NOMO-1 treated with DMSO at 0.1 percent for 48 hours (cell line): ENCODE measurements around the gene ARHGEF26.
A peak's percentile ranks its signal among the peaks of the same experiment; 100 is the strongest.
"Not testable (repeated sequence)": the region's sequence is repeated elsewhere in the genome, so short reads cannot be mapped to it uniquely, and the experiment has no call there.

Experiments used
- DNase-seq: peaks from one replicate; lab custom pipeline; 2025; ENCODE audit not compliant: unreplicated experiment; lab: John Stamatoyannopoulos, UW

Gene ARHGEF26, protein sequence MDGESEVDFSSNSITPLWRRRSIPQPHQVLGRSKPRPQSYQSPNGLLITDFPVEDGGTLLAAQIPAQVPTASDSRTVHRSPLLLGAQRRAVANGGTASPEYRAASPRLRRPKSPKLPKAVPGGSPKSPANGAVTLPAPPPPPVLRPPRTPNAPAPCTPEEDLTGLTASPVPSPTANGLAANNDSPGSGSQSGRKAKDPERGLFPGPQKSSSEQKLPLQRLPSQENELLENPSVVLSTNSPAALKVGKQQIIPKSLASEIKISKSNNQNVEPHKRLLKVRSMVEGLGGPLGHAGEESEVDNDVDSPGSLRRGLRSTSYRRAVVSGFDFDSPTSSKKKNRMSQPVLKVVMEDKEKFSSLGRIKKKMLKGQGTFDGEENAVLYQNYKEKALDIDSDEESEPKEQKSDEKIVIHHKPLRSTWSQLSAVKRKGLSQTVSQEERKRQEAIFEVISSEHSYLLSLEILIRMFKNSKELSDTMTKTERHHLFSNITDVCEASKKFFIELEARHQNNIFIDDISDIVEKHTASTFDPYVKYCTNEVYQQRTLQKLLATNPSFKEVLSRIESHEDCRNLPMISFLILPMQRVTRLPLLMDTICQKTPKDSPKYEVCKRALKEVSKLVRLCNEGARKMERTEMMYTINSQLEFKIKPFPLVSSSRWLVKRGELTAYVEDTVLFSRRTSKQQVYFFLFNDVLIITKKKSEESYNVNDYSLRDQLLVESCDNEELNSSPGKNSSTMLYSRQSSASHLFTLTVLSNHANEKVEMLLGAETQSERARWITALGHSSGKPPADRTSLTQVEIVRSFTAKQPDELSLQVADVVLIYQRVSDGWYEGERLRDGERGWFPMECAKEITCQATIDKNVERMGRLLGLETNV

DNA sequence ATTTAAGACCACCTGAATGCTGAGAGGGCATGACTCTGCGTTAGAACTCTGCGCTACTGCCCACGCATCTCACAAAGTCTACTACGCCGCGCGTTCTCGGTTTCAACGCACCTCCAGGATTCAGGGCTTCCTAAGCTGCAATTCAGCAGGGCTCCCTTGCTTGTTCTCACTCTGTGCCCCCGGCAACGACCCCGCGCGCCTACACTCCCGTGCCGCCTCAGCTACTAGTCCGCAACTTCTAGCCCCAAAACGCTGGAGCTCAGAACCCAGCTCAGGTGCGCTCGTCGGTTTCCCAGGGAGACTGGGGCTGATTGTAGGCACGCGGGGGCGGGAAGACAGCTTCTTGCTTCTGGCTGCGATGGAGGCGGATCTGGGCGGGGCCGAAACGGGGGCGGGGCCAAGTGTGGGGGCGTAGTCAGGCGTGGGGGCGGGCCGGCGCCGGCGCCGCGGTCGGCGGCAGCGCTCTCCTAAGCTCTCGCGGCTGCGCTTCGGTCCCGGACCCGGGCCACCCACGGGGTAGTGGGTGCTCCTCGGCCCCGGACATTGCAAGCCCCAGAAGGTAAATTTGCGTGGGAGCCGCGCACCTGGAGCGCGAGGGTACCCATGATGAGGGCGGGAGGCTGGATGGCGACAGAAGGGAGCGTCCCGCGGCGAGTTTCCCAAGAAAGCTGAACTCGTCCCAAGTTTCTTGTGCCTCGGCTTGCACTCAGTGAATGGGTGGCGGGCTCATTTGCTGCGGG lies at the start of gene ARHGEF26:
Gene ARHGEF26, plus strand, starts transcription at position 430 of the 740 bp plus-strand sequence. CDS start 603 bp downstream, outside the sequence.
- DNase-seq: peak; percentile 16

DNA sequence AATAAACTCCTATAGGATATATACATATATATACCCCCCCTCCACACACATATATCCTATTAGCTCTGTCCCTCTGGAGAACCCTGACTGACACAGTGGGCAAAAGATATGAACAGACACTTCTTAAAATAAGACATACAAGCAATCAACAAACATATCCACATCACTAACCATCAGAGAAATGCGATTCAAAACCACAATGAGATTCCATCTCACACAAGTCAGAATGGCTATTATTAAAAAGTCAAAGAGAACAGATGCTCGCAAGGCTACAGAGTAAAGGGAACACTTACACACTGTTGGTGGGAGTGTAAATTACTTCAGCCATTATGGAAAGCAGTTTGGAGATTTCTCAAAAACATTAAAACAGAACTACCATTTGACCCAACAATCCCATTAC lies 46.2 kb upstream of the ARHGEF26 start:
- DNase-seq: no peak

DNA sequence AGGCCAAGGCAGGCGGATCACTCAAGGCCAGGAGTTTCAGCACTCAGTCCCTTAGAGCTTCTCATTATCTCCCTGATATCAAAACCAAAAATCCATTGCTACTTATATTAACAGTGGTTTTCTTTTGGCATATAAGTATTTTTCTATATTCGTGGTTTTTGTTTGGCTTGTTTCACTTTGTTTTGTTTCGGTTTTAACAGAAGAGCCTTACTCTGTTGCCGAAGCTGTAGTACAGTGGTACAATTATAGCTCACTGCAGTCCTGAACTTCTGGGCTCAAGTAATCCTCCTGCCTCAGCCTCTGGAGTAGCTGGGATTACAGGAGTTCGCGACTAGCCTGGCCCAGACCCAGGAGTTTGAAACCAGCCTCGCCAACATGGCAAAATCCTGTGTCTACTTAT lies 42.5 kb upstream of the ARHGEF26 start:
- DNase-seq: no peak

DNA sequence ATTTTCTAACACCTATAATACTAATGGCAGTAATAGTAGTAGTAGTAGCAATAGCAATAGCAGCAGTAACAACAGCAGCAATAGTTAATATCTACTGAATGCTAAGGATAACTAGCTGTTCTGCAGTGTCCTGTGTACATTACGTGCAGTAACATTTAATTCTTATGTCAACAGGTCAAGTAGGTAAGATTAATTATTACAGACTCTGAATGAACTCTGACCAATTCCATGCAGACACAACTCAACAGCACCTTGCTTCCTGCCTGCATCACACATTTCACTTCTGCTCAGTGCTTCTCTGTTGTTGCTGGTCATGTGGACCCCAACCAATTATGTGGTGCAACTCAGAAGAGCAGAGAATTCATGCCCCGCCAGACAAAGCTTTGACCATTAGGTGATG lies 39.9 kb upstream of the ARHGEF26 start:
- no peak for DNase-seq

DNA sequence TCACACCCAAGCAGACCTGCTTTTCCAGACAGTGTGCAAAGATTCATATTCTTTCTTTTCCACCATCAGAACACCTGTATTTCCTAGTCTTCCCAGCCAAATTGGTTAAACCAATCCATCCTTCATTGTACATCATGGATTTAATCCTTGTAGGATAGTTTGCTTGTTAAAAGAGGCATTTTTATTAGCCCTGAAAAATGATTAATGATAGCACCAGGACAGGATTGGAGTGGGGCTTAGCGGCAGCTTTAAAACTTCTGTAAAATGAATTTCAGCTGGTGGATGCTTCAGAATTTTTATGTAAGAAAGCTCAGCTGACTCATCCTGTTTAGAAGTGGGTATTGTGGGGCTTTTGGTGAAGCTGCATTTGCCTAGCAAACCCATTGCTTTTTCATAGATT lies 36.1 kb upstream of the ARHGEF26 start:
- DNase-seq: no peak

DNA sequence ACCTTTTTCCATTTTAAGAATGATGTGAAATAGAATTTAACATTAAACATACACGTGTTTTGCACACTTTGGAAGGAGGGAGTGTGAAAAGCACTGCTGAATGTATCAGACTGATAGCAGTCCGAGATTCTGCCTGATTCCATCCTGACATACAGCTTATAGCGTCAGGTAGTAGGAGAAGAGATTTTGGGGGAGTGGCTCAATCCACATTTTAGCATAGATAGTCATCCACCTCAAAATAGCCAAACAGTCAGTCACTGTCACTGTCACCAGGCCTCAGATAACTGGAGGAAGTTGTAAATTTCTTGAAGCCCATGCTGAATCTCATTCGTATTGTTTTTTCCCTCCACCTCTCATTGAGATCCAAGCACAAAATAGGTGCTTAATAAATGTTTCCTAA lies 35.4 kb upstream of the ARHGEF26 start:
- DNase-seq: no peak

DNA sequence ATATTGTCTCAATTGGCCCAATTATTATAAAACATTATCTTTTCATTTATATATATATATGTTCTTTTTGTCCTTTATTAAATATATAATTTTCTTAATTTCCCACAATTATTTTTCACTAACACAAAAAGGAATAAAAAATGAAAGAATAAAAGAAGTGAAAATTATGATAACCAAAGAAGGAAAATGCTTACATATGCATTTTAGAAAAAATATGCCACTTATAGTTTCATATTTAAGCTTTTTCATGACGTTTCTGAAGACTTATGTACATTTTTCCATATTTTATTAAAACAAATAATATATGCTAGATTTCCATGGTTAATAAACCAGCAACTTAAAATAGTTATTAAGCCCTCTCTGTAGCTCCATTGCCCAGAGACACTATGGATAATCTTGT lies 34.9 kb upstream of the ARHGEF26 start:
- DNase-seq: no peak

DNA sequence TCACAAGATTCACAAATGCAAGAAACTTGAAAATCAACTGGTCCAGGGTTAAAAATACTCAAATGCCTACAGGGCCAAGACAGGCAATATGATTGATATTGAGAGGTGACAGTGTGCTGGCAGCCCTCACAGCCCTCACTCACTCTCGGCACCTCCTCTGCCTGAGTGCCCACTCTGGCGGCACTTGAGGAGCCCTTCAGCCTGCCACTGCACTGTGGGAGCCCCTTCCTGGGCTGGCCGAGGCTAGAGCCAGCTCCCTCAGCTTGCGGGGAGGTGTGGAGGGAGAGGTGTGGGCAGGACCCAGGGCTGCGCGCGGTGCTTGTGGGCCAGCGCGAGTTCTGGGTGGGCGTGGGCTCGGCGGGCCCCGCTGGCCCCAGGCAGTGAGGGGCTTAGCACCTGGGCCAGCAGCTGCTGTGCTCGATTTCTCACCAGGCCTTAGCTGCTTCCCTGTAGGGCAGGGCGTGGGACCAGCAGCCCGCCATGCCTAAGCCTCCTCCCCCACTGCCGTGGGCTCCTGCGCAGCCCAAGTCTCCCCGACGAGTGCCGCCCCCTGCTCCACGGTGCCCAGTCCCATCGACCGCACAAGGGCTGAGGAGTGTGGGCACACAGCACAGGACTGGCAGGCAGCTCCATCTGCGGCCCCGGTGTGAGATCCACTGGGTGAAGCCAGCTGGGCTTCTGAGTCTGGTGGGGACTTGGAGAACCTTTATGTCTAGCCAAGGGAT lies 33.3 kb upstream of the ARHGEF26 start:
- not testable (repeated sequence) for DNase-seq

DNA sequence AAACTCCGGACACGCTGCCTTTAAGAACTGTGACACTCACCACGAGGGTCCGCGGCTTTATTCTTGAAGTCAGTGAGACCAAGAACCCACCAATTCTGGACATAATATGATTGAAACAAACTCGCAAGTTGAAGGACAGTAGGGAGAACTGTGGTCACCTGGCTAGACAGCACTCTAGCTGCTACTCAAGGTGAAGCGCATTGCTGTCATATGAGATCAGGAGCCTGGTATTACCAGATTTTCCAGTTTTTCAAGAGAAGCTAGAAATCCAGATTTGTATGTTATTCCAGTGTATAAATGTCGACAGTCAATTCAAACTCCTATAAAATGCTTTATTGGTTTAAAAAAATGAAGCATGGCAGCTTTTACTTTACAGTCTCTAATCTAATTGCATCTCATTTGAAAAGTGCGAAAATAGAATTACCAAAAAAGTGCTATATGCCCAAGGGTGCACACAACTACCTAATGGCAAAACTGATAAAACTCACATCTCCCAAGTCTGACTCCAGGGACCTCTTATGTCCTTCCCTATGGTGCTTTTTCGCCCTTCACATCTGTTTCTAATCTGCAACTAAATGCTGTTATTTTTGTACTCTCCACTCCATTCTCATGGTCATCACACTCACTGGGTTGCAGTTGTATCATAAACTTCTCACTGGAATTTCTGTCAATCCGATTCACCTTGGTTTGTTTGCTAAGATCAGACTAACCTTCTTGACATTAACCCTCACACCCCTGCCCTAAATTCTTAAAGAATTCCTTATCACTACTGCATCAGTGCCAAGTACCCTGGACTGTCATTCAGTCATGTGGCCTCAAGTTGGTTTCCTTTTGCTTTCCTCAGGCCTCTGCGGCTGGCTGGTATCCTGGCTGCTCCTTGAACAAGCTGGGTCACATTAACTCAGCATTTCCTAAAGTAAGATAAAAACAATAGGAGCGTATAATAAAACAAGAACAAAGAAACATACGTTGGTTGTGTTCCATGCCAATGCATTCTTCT lies 31.5 kb upstream of the ARHGEF26 start:
- DNase-seq: no peak

DNA sequence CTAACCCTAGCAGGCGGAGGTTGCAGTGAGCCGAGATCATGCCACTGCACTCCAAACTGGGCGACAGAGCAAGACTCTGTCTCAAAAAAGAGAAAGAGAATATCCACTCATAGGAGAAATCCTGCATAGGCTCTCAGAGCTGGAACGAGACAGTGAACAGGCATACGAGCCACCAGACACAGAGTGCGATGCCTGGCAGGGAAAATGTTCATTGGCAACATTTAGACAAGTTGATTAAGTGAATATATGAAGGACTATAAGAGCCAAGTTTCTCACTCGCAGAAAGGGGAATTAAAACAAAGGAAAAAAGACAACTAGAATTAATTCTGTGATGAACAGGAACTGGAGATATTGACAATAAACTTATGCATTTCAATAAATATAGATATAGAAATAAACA lies 27.1 kb upstream of the ARHGEF26 start:
- no peak for DNase-seq

DNA sequence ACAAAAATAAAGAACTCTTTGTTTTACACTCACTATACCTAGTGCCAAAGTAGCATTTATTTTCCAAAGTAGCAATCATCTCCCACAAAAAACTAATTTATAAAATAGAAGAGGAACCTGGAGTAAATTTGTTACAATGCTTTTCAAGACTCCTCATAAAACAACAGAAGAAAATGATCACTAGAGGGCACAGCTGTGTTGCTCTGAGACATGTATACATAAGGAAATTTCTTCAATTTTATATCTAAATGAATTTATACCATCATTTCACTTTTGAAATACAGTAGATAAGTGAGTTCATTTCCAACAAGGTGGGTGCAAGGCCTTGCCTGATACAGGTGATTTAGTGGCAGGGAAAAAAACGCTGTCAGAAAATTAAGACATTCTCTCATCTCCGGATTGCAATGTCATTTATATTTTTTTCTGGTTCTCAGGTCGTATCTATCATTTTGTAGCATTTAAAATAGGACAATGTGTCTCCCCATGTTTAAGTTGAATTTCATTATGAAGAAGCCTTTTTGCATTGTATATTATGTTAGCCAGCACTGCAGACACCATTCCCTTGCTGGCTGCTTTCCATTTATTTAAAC lies 25.3 kb upstream of the ARHGEF26 start:
- peak; percentile 15 for DNase-seq

DNA sequence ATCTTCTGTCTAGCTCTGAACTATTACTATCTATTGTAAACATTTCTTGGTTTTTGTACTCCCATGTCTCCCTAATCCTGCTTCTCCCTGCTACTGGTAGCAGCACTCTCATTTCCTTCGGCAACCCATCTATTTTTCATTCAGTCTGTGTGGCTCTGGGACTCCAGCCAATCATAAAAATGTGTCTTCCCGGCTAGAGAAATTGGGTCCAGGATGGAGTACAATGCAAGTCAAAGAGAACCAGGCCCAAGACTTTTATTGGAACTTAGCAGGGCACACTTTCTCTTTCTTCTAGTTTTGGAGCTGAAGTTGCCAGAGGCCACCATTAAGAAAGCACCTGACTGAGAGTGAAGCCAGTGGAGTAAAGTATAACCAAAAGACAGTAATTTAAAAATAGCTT lies 22.8 kb upstream of the ARHGEF26 start:
- no peak for DNase-seq

DNA sequence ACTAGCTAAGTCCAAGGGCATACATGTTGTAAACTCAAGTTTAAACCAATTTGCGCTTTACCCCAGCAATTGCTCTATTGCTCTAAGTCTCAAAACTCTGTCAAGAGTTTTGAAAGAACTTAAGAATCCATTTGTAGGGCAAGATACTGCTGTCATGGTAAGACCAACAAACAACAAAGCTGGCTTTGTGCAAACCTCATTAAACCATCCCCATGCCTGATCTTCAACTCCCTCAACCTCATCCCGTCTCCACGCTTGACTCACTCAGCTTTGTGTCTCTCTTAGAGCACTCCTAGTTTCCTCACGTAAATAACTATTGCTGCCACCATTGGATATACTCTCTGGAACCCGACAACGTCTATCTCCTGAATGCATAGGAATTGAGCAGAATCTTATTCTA lies 20.6 kb upstream of the ARHGEF26 start:
- no peak for DNase-seq

DNA sequence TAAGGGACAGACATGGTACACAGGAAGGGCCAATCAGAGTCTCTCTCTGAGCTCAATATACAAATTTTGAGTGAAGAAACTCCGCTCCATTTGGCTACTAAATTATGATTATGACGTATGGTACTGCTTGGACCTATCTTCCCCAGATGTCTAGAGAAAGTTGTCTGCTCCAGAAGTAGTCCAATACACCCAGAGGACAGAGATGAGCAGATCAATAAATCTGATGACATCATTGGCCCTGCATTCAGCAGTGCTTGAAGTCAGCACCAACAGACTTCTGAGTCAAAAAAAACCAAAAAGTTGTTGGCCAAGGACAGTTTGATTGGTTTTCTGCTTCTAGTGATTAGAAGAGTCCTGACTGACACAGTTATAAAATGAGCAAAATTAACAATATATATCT lies 19.9 kb upstream of the ARHGEF26 start:
- DNase-seq: no peak

DNA sequence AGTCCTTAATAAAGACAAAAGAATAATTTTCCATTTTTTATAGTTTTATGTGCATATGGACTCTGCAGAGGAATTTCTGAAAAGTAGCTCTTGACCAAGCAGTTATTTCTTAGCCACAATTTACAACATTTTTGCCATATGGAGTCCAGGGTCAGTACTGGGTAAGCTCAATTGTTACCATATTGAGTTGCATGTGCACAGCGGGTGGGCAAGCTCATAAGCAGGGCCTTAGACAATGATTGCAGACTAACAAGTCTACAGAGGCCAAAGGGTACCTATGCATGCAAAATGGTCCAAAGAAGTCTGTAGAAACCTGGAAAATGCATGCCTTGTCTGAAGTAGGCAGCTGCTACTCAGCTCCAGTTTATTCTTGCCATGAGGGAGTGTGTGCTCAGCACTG lies 19.0 kb upstream of the ARHGEF26 start:
- DNase-seq: no peak

DNA sequence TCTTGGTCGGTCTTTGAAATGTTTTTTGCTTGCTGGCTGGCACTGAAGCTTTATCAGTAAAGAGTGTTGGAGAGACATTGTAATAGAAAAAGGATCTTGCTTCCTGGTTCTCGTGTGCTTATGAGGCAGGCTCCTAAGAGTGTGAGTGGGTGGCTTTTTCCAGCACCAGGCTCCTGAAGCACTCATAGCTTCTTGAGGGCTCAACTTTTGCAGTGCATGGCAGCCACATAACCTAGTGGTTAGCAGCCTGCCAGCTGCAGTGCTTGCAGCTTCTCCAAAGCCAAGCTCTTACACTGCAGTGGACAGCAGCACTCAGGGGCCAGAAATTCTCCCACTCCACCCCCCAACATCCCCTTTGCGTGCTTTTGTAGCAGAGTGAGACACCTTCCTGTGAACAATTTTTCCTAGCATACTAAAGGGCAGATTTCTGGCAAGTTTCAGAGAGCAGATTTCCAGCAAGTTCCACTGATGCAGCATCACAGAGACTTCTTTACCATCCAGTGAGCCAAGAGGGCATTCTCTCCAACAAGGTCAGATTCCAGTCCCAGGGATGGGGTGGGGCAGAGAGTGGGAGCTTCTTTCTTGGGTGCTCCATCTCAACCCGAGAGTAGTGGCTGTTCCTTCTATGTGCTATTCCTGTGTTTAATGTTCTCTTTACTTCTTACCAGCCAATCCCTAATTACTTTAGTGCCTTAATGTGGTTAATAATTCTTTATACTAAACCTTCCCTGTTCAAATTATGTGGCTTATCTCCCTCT lies 15.8 kb upstream of the ARHGEF26 start:
- no peak for DNase-seq

DNA sequence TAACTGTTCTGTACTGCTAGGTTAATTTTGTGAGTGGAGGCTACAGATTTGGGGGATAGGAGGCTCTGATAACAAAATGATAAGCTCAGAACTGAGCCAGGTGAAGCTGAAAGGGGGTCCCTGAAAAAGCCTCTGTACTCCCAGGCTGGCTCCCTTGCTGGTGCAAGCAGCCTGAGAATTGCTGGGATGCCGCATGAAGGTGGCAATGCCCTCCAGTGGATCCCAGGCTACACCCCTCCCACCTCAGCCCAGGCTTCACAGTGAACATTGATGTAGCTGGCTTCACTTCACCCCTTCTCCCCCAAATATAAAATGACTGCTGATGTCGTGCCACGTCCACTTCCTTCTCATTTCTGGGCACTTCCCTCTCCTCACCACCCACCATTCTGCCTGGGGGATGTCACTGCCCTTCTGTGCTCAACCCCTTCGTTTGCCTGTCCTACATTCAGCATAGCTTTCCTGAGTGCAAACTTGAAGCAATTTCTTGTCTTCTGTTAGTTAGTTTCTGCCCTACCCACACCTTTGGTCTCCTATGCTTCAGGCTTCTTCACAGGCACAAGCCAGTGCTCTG lies 9.7 kb upstream of the ARHGEF26 start:
- no peak for DNase-seq

DNA sequence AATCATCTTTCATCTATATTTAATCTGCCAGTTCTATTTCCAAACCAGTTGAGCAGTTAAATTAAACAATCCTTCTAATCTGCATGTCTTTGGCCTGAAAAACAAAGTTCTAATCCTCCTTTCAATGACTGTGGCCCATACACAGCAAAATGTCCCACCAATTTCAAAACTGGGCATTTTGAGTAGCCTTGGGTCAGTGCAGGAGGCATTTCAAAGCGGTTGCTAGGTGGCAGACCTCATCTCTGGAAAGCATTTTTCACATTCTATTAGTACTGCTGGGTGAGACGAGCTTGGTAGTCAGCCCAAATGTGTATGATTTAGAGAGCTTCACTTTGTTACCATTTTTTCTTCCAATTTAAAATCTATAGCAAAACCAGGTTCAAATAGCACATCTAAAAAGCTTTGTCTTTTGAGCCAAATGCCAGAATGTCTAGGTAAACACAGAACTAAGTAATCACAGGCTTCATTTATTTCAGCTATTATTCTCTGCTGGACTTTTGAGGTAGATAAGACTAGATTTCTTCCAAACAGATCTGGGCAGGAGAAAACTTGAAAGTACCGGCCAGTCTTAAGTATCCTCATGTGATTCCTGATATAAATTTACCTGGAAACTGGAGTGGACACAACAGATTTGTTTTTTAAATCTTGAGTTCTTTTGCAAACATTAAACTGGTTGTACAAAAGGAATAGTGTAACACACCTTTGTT lies 8.9 kb upstream of the ARHGEF26 start:
- no peak for DNase-seq
